ENCODE measurements around the gene MAMDC2. TPM values are rescaled to one million over a fixed set of nuclear protein-coding genes. Genes with fewer than 3 reads are reported as not detected.

Gene MAMDC2
- total RNA-seq, 1 donor from 2014 or later: 211 TPM

DNA sequence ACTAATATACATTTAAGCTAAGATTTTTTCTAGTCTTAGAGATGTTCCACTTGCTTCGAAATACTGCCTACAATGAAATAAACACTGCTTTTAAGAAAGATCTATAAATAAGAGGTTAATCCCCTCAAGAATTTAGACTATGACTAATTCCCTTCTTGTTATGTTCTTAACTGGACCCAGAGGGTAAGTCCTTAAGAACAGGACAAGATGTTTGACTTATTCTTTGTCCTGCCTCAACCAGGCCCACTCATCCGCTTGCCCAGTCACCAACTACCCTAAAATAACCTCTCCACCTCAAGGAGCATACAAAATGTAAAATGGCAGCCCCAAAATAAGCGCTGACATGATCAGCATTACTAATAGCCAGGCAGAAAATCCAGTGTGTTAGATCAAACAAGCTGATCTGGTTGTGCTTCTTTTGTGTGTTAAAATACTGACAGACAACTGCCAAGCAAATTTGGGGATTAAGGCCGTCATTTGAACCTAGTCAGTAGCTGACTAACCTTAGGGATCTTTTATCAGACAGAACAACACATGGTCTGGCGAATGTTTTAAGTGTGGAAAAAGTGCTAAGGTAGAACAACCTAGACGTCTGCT lies 121.5 kb downstream of the MAMDC2 start:
- Histone ChIP-seq H4K20me1 (ENCODE audit: insufficient read depth, low read length) (no peaks in the 10 kb centered on the region), H2AFZ (ENCODE audit: low read depth, low read length) (no peak overlapping the region), H3K27me3 (ENCODE audit: insufficient read depth, low read length) (no peaks in the 10 kb centered on the region), H3K36me3 (ENCODE audit: insufficient read depth, low read length) (no peaks in the 10 kb centered on the region), H3K4me3 (ENCODE audit: insufficient read depth, low read depth, low read length) (no peak overlapping the region), H3K9me3 (ENCODE audit: insufficient read depth, low read depth, low read length) (no peaks in the 10 kb centered on the region), H3K9ac (ENCODE audit: low read length) (no peak overlapping the region), H3K79me2 (ENCODE audit: insufficient read depth, low read length) (no peaks in the 10 kb centered on the region), H3K4me1 (ENCODE audit: insufficient read depth, low read length) (peaks cover 3% of the 10 kb centered on the region), H3K4me2 (ENCODE audit: low read length) (no peak overlapping the region), H3K27ac (ENCODE audit: low read depth, low read length) (peak overlapping the region; percentile 52)
- TF ChIP-seq CTCF (IDR thresholded peaks at IDR 0.05; ENCODE audit: insufficient read depth, low read depth, low read length): no peak
- TF ChIP-seq EZH2 (IDR thresholded peaks at IDR 0.05; ENCODE audit: insufficient read depth, low read length): no peak
- Mint-ChIP-seq H3K9me3 (ENCODE audit: unreplicated experiment) (no peaks in the 10 kb centered on the region), H3K4me3 (ENCODE audit: unreplicated experiment) (no peak overlapping the region), H3K4me1 (ENCODE audit: low read depth, unreplicated experiment) (peaks cover 15% of the 10 kb centered on the region), H3K27me3 (ENCODE audit: low read depth, unreplicated experiment) (no peaks in the 10 kb centered on the region), H3K27ac (ENCODE audit: unreplicated experiment) (no peak overlapping the region), H3K36me3 (ENCODE audit: low read depth, unreplicated experiment) (peaks cover 7% of the 10 kb centered on the region)
- no peak for FAIRE-seq
- DNase-seq (ENCODE audit: low read depth): no peak

- H3K9ac ChIP-seq (ENCODE audit: low read length): no peak overlapping the region
- Mint-ChIP-seq H3K36me3 (ENCODE audit: low read depth, unreplicated experiment) (peaks cover 15% of the 10 kb centered on the region), H3K27ac (ENCODE audit: unreplicated experiment) (no peak overlapping the region), H3K4me3 (ENCODE audit: unreplicated experiment) (no peak overlapping the region), H3K27me3 (ENCODE audit: low read depth, unreplicated experiment) (no peaks in the 10 kb centered on the region), H3K9me3 (ENCODE audit: unreplicated experiment) (no peaks in the 10 kb centered on the region), H3K4me1 (ENCODE audit: low read depth, unreplicated experiment) (peaks cover 6% of the 10 kb centered on the region)
- no peak overlapping the region for H3K4me2 ChIP-seq (ENCODE audit: low read length)
- no peak overlapping the region for H2AFZ ChIP-seq (ENCODE audit: low read depth, low read length)
- FAIRE-seq (no peak), DNase-seq (ENCODE audit: low read depth) (no peak)
- no peak overlapping the region for H3K4me3 ChIP-seq (ENCODE audit: insufficient read depth, low read depth, low read length)
- H3K79me2 ChIP-seq (ENCODE audit: insufficient read depth, low read length): no peaks in the 10 kb centered on the region
- no peaks in the 10 kb centered on the region for H3K9me3 ChIP-seq (ENCODE audit: insufficient read depth, low read depth, low read length)
- TF ChIP-seq EZH2 (IDR thresholded peaks at IDR 0.05; ENCODE audit: insufficient read depth, low read length) (no peak), CTCF (IDR thresholded peaks at IDR 0.05; ENCODE audit: insufficient read depth, low read depth, low read length) (no peak)
- no peaks in the 10 kb centered on the region for H3K27me3 ChIP-seq (ENCODE audit: insufficient read depth, low read length)
- peaks cover 5% of the 10 kb centered on the region for H3K36me3 ChIP-seq (ENCODE audit: insufficient read depth, low read length)
- H3K4me1 ChIP-seq (ENCODE audit: insufficient read depth, low read length): peaks cover 3% of the 10 kb centered on the region
- no peaks in the 10 kb centered on the region for H4K20me1 ChIP-seq (ENCODE audit: insufficient read depth, low read length)
- no peak overlapping the region for H3K27ac ChIP-seq (ENCODE audit: low read depth, low read length)
These were observed 124.9 kb downstream of the MAMDC2 start for GRCh38 chr9:70168521-70168920.

GRCh38 chr9:70169222-70169621 lies 125.6 kb downstream of the MAMDC2 start:
- Histone ChIP-seq H3K36me3 (ENCODE audit: insufficient read depth, low read length) (peaks cover 5% of the 10 kb centered on the region), H3K27ac (ENCODE audit: low read depth, low read length) (no peak overlapping the region), H3K4me3 (ENCODE audit: insufficient read depth, low read depth, low read length) (no peak overlapping the region), H2AFZ (ENCODE audit: low read depth, low read length) (no peak overlapping the region), H3K9ac (ENCODE audit: low read length) (no peak overlapping the region), H4K20me1 (ENCODE audit: insufficient read depth, low read length) (no peaks in the 10 kb centered on the region), H3K4me2 (ENCODE audit: low read length) (no peak overlapping the region), H3K9me3 (ENCODE audit: insufficient read depth, low read depth, low read length) (no peaks in the 10 kb centered on the region), H3K4me1 (ENCODE audit: insufficient read depth, low read length) (peaks cover 3% of the 10 kb centered on the region), H3K79me2 (ENCODE audit: insufficient read depth, low read length) (no peaks in the 10 kb centered on the region), H3K27me3 (ENCODE audit: insufficient read depth, low read length) (no peaks in the 10 kb centered on the region)
- Mint-ChIP-seq H3K4me3 (ENCODE audit: unreplicated experiment) (no peak overlapping the region), H3K36me3 (ENCODE audit: low read depth, unreplicated experiment) (peaks cover 16% of the 10 kb centered on the region), H3K9me3 (ENCODE audit: unreplicated experiment) (no peaks in the 10 kb centered on the region), H3K4me1 (ENCODE audit: low read depth, unreplicated experiment) (peaks cover 6% of the 10 kb centered on the region), H3K27me3 (ENCODE audit: low read depth, unreplicated experiment) (no peaks in the 10 kb centered on the region), H3K27ac (ENCODE audit: unreplicated experiment) (no peak overlapping the region)
- no peak for FAIRE-seq
- TF ChIP-seq EZH2 (IDR thresholded peaks at IDR 0.05; ENCODE audit: insufficient read depth, low read length) (no peak), CTCF (IDR thresholded peaks at IDR 0.05; ENCODE audit: insufficient read depth, low read depth, low read length) (no peak)
- DNase-seq (ENCODE audit: low read depth): no peak

Measured in astrocyte (in vitro differentiated cells and primary cell).